DND-41 (cell line): ENCODE measurements around the gene TAF1L.

Experiments used
- ATAC-seq: fragments of 200-7000 bp; cut with Tn5 transposase; 3 replicates; pipeline ENCODE4 v1.9.1; 2021; ENCODE audit warnings: low read depth; ENCODE audit not compliant: insufficient read depth
- DNase-seq: peaks from one replicate; pipeline ENCODE4 v3.0.0-alpha.2; 2020
- H2AFZ ChIP-seq: 2 replicates; pipeline ENCODE4 v1.6.0; 2012; ENCODE audit warnings: low read depth, low read length
- H3K27ac ChIP-seq: 2 replicates; pipeline ENCODE4 v1.5.1; 2012; ENCODE audit warnings: low read length, inconsistent platforms
- H3K27me3 ChIP-seq: fragments of 200-600 bp; sonication (generic); 2 replicates; pipeline ENCODE4 v1.6.0; 2012; ENCODE audit warnings: low read length, mild to moderate bottlenecking, inconsistent platforms; ENCODE audit not compliant: insufficient read depth, poor library complexity
- H3K36me3 ChIP-seq: 2 replicates; pipeline ENCODE4 v1.5.1; 2012; ENCODE audit warnings: low read length, inconsistent platforms; ENCODE audit not compliant: insufficient read depth
- H3K4me1 ChIP-seq: 2 replicates; pipeline ENCODE4 v1.5.1; 2012; ENCODE audit warnings: mild to moderate bottlenecking, low read length; ENCODE audit not compliant: insufficient read depth
- H3K4me2 ChIP-seq: 2 replicates; pipeline ENCODE4 v1.6.0; 2012; ENCODE audit warnings: mild to moderate bottlenecking, moderate library complexity, low read length, inconsistent platforms; ENCODE audit not compliant: insufficient read depth
- H3K4me3 ChIP-seq, 2 experiments: fragments of 200-600 bp in 1 of 2; shearing (Covaris generic) in 1 of 2; 2 replicates each; pipeline ENCODE4 v1.5.1; 2012 to 2016; ENCODE audit warnings: inconsistent platforms in 2 of 2, low read length in 2 of 2, mild to moderate bottlenecking in 2 of 2, low read depth in 1 of 2, moderate library complexity in 1 of 2
- H3K79me2 ChIP-seq: 2 replicates; pipeline ENCODE4 v1.6.0; 2012; ENCODE audit warnings: low read length, inconsistent platforms; ENCODE audit not compliant: insufficient read depth
- H3K9ac ChIP-seq: 2 replicates; pipeline ENCODE4 v1.6.0; 2012; ENCODE audit warnings: low read depth, mild to moderate bottlenecking, inconsistent platforms, low read length, moderate library complexity
- H3K9me3 ChIP-seq: 2 replicates; pipeline ENCODE4 v1.5.1; 2012; ENCODE audit warnings: low read length, moderate library complexity, mild to moderate bottlenecking, inconsistent platforms; ENCODE audit not compliant: insufficient read depth, severe bottlenecking
- H4K20me1 ChIP-seq: 2 replicates; pipeline ENCODE4 v1.6.0; 2012; ENCODE audit warnings: low read length; ENCODE audit not compliant: insufficient read depth
- EZH2 ChIP-seq: IDR thresholded peaks from 3 replicates; pipeline ENCODE4 v1.6.1; 2012; ENCODE audit warnings: borderline replicate concordance, low read depth, mild to moderate bottlenecking, moderate library complexity, low read length, inconsistent platforms; ENCODE audit not compliant: severe bottlenecking
- TF ChIP-seq, protein P1 (sequence below): IDR thresholded peaks from 2 replicates; pipeline ENCODE4 v1.5.1; 2012; ENCODE audit warnings: borderline replicate concordance, low read length, moderate library complexity, mild to moderate bottlenecking; ENCODE audit not compliant: poor library complexity, severe bottlenecking; ENCODE audit errors: extremely low read depth

Gene TAF1L

DNA sequence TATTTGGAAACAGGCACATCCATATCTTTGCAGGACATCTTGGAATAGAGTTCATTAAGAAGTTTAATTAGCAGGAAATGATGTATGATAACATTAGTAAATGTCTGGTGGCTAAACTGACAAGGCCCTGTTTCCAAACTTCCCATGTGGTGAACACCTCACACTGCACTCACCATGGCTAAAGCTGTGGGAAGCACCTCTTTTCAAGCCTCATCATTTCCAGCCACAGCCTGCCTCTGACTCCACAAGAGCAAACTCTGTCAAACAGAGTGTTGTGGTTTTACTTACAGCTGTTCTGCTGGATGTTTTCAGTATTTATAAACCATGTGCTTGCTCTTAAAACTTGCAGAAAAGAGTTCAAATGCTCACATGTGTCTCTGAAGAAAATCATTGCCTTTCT is 47.6 kb downstream of the TAF1L start:
- Histone ChIP-seq H3K4me2 (no peak overlapping the region), H3K9ac (no peak overlapping the region), H3K9me3 (no peaks in the 10 kb centered on the region), H4K20me1 (no peaks in the 10 kb centered on the region), H3K27ac (no peak overlapping the region), H3K36me3 (no peaks in the 10 kb centered on the region), H3K4me3 (no peak overlapping the region), H2AFZ (no peak overlapping the region), H3K27me3 (no peaks in the 10 kb centered on the region), H3K79me2 (no peaks in the 10 kb centered on the region), H3K4me1 (no peaks in the 10 kb centered on the region)
- ATAC-seq, result no peak
- TF ChIP-seq EZH2, result no peak
- no peak for DNase-seq

DNA sequence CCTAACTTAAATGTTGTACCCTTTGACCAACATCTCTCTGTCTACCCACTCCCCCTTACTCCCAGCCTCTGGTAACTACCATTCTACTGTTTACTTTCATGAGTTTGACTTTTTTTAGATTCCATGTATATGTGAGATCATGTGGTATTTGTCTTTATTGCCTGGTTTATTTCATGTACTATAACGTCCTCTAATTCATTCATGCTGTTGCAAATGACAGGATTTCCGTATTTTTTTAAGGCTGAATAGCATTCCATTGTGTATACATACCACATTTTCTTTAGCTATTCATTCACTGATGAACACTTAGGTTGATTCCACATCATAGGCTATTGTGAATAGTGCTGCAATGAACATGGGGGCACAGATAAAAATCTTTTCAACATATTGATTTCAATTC is 50.7 kb downstream of the TAF1L start:
- no peaks in the 10 kb centered on the region for H3K9me3 ChIP-seq
- no peak overlapping the region for H3K4me2 ChIP-seq
- no peaks in the 10 kb centered on the region for H3K4me1 ChIP-seq
- no peak overlapping the region for H2AFZ ChIP-seq
- no peak for DNase-seq
- H4K20me1 ChIP-seq, result no peaks in the 10 kb centered on the region
- no peak for ATAC-seq
- H3K79me2 ChIP-seq, result no peaks in the 10 kb centered on the region
- no peaks in the 10 kb centered on the region for H3K27me3 ChIP-seq
- H3K36me3 ChIP-seq, result no peaks in the 10 kb centered on the region
- TF ChIP-seq EZH2, result no peak
- TF ChIP-seq, protein P1, sequence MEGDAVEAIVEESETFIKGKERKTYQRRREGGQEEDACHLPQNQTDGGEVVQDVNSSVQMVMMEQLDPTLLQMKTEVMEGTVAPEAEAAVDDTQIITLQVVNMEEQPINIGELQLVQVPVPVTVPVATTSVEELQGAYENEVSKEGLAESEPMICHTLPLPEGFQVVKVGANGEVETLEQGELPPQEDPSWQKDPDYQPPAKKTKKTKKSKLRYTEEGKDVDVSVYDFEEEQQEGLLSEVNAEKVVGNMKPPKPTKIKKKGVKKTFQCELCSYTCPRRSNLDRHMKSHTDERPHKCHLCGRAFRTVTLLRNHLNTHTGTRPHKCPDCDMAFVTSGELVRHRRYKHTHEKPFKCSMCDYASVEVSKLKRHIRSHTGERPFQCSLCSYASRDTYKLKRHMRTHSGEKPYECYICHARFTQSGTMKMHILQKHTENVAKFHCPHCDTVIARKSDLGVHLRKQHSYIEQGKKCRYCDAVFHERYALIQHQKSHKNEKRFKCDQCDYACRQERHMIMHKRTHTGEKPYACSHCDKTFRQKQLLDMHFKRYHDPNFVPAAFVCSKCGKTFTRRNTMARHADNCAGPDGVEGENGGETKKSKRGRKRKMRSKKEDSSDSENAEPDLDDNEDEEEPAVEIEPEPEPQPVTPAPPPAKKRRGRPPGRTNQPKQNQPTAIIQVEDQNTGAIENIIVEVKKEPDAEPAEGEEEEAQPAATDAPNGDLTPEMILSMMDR, result no peak
- no peak overlapping the region for H3K9ac ChIP-seq
- no peak overlapping the region for H3K4me3 ChIP-seq
- no peak overlapping the region for H3K27ac ChIP-seq

DNA sequence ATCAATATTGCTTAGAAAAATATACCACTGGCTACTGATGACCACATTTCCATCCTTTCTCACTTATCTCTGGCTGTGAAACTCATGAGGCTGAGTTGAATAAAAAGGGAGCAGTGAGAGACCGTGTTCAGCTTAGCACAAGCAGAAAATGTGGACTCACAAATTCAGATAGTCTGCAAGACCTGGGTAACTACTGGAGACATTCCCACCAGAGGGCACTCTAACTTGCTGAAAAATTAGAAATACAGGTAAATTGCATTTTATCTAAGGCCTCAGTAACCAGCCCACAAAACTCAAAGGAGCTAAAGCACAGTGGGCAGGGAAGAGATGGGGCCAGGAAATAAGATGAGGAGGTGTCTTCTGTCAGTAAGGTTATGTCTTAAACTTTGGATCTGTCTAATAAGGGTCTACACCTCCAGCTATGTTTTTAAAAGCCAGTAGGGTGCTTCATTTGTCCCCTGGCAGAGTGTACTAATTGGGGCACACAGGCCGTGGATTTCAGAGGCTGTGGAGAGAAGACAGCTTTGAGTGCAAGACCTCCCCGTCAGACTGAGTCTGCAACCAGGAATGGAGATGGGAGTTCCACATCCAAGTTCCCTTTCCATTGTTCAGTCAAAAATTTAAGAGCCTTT is 53.8 kb downstream of the TAF1L start:
- Histone ChIP-seq H3K4me1 (no peaks in the 10 kb centered on the region), H4K20me1 (no peaks in the 10 kb centered on the region), H3K4me2 (no peak overlapping the region), H3K9me3 (no peaks in the 10 kb centered on the region), H3K4me3 (no peak overlapping the region), H3K27me3 (peaks cover 3% of the 10 kb centered on the region), H3K9ac (no peak overlapping the region), H3K36me3 (no peaks in the 10 kb centered on the region), H3K79me2 (no peaks in the 10 kb centered on the region), H3K27ac (no peak overlapping the region), H2AFZ (no peak overlapping the region)
- DNase-seq, result peak; percentile 28
- ATAC-seq, result peak; percentile 70
- TF ChIP-seq EZH2, result no peak
- TF ChIP-seq, protein P1, result peak; percentile 66

DNA sequence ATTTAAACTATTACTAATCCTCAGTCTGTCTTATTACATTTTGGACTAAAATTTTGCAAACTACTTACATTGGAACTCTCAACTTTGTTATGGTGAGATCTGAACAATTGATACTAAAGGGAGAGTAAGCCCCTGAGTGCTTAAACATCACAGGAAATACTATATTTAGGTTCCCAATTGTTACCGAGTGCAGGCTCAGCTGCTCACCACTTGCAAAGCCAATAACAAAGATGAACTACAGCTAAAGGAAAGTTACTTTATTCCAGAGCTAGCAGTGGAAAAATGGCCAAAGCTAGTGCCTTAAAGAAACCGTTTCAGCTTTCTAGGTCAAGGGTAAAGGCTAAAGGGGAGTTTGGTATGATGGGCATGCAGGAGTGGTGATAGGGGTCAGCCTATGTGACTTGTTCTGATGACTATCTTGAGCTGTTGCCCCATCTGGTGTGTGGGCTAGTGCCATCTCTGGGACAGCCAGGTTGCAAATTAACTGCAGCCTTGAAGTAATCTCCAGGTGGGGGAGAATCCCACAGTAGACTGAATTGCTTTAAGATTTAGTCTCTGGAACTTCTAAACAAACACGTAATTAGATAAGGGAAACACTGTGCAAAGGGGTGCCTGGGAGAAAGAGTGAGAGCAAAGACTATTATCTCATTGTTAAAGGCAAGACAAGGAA is 54.7 kb downstream of the TAF1L start:
- H3K4me1 ChIP-seq, result no peaks in the 10 kb centered on the region
- H3K79me2 ChIP-seq, result no peaks in the 10 kb centered on the region
- H3K4me2 ChIP-seq, result no peak overlapping the region
- H3K36me3 ChIP-seq, result no peaks in the 10 kb centered on the region
- DNase-seq (no peak), ATAC-seq (no peak)
- no peak for TF ChIP-seq EZH2
- TF ChIP-seq, protein P1, result no peak
- H3K27me3 ChIP-seq, result peaks cover 3% of the 10 kb centered on the region
- H3K9ac ChIP-seq, result no peak overlapping the region
- H2AFZ ChIP-seq, result no peak overlapping the region
- H3K4me3 ChIP-seq, result no peak overlapping the region
- no peaks in the 10 kb centered on the region for H3K9me3 ChIP-seq
- no peak overlapping the region for H3K27ac ChIP-seq
- H4K20me1 ChIP-seq, result no peaks in the 10 kb centered on the region
